Measurements from ENCODE around the gene MMP11.
"Not testable (repeated sequence)": the region's sequence is repeated elsewhere in the genome, so short reads cannot be mapped to it uniquely, and the experiment has no call there.

MMP11 gene, protein sequence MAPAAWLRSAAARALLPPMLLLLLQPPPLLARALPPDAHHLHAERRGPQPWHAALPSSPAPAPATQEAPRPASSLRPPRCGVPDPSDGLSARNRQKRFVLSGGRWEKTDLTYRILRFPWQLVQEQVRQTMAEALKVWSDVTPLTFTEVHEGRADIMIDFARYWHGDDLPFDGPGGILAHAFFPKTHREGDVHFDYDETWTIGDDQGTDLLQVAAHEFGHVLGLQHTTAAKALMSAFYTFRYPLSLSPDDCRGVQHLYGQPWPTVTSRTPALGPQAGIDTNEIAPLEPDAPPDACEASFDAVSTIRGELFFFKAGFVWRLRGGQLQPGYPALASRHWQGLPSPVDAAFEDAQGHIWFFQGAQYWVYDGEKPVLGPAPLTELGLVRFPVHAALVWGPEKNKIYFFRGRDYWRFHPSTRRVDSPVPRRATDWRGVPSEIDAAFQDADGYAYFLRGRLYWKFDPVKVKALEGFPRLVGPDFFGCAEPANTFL

DNA sequence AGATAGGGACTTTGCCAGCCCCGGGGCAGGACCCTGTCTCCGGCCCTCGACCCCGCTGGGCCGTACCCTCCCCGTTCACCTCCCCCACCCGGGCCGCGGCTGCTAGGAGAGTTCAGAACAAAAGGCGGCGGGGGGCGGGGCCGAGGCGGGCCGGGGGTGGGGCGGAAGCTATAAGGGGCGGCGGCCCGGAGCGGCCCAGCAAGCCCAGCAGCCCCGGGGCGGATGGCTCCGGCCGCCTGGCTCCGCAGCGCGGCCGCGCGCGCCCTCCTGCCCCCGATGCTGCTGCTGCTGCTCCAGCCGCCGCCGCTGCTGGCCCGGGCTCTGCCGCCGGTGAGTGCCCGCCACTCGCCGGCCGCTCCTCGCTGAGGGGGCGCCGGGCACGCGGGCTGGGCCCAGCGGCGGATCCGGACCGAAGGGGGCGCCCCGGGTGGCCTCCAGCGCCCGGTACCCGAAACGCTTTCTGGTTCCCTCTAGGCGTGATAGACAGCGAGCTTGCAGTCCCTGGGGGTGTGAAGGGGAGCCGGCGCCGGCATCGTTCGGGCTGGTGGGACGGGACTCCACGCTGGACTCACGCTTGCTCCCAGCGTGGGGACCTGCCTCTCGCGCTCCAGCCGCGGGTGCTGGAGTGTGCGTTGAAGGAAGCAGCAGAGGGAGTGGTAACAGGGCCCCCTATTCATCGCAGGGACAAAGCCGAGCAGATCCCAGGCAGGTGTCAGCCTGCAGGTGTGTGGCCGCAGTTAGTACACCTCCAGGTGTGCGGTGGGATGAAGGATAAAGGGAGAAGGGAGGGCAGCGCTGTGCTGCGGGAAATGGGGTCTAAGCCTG is at the start of gene MMP11:
Gene MMP11, plus strand, starts transcription at position 201 of the 825 bp plus-strand sequence. Its CDS starts 22 bp downstream, at position 223.
- DNase-seq (ENCODE audit: low read depth in 2 of 2): no peak

GRCh38 chr22:23728108-23728507 is 44.5 kb upstream of the MMP11 start:
- not testable (repeated sequence) for DNase-seq (ENCODE audit: low read depth in 2 of 2)

- DNase-seq (ENCODE audit: low read depth in 2 of 2): no peak
Observed at GRCh38 chr22:23737696-23738095, 35.0 kb upstream of the MMP11 start.

DNA sequence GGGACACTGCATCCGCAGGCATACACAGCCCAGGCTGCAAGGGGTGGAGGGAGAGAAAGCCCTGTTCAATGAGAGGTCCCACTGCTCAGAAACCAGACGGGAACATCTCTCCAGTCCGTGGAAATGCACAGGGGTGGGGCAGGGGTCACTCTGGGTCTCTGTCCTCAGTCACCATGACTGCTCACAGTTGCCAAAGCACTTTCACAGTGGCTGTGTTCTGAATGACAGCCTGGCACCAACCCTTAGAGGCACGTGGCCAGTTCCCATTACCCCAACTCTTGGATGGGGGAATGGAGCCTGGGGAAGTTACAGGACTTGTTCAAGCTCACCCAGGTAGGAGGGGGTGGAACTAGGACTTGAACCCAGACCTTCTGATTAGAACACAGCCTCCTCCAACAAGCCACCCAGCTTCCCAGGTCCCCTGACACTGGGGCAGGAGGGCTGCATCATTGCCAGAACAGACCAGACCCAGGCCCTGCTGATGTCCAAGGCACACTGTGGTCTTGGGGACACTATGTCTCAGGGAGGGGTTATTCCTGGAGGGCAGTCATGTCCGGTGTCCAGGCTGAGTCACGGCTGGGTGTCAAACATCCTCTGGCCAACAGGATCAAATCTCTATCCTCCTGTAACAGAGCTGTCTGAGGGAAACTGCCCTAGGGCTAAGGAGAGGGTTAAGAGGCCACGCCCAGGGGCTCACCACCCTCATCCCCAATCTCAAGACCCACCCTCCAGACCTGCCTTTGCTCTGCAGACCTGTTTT is 30.0 kb upstream of the MMP11 start:
- DNase-seq (ENCODE audit: low read depth in 2 of 2): no peak

DNA sequence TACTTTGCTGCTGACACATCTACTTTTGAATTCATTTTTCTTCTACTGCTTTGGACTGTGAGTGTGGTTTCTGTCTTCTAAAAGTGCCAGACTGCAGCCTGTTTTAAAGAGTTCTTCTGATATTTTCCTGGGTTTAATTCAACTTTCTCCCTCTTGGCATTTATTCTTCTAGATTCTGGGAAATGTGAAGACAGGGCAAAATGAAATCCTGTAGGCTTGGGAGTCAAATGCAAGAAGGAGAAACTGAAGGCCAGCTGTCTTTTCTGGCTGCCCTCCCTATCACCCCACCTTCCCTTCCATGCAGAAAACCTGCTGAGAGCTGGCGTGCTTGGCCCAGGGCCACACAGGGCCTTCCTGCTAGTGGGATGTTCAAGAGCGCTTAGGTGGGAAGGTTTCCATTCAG is 29.3 kb upstream of the MMP11 start:
- no peak for DNase-seq (ENCODE audit: low read depth in 2 of 2)

DNA sequence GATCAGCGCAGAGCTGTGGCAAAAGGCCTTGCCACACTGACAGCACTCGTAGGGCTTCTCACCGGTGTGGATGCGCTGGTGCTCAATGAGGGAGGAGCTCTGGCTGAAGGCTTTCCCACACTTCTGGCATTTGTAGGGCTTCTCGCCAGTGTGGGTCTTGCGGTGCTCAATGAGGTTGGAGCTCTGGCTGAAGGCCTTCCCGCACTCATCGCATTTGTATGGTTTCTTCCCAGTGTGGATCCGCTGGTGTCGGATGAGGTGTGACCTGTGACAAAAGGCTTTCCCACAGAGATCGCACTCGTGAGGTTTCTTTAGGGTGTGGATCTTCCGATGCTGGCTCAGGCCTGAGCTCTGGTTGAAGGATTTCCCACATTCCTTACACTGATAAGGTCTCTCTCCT is 28.6 kb upstream of the MMP11 start:
- no peak for DNase-seq (ENCODE audit: low read depth in 2 of 2)

GRCh38 chr22:23744485-23744884 is 28.2 kb upstream of the MMP11 start:
- DNase-seq (ENCODE audit: low read depth in 2 of 2): no peak

DNA sequence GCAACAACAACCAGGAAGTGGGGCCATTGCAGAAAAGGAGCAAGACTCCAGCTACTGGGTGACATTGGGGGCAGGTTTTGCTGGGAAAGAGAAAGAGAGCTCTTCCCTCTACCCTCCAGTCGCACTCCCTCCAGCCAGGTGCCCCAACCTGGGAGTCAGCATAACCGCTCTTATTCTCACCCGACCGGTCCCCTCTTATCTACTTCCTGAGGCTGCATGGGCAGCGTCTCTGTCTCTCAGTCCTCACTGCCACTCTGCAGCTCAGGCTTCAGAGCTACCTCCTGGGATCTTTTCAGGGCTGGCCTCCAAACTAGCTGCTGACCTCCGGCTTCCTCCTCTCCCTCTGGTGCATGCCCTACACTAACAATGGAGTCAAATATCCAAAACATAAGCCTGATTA is 26.9 kb upstream of the MMP11 start:
- no peak for DNase-seq (ENCODE audit: low read depth in 2 of 2)

GRCh38 chr22:23749841-23750301 is 22.8 kb upstream of the MMP11 start:
- DNase-seq (ENCODE audit: low read depth in 2 of 2): no peak

GRCh38 chr22:23750367-23750713 is 22.3 kb upstream of the MMP11 start:
- no peak for DNase-seq (ENCODE audit: low read depth in 2 of 2)

DNA sequence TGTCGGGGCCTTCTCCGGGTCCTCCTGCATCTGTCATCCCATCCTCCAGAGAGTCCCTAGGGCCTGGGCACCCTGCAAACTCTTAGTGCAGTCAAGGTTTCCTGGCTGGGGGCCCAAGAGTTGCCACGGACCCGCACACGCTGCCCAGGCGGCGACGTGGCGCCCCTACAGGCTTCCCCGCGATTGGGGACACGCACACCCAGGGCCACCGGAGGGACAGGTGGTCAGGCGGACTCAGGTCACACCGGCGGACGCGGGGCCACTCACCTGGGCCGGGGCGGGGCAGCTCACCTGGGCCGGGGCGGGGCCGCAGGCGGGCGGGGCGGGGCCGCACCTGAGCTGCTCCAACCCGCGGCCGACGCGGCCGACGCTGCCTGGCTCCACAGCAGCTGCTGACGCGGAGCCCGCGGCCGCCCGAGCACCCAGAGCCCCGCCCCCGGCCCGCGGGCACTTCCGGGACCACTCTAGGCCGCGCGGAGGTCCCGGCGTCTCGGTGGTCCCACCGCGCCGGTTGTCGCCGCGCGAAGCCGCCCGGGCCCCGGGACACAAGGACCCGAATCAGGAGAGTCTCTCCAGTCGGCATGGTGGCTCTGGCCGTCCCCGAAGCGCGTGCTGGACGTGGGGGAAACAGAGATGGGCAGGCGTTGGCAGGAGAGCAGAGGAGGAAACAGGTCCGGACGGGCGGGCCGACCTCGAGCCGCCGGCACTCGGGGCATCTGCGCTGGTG is 21.8 kb upstream of the MMP11 start, which contains the start of gene ZNF70:
Gene ZNF70, minus strand, starts transcription at position 399 of the 727 bp plus-strand sequence. CDS start 5,972 bp downstream, outside the sequence.
- peak; percentile 56 to 58 for DNase-seq (ENCODE audit: low read depth in 2 of 2)

DNA sequence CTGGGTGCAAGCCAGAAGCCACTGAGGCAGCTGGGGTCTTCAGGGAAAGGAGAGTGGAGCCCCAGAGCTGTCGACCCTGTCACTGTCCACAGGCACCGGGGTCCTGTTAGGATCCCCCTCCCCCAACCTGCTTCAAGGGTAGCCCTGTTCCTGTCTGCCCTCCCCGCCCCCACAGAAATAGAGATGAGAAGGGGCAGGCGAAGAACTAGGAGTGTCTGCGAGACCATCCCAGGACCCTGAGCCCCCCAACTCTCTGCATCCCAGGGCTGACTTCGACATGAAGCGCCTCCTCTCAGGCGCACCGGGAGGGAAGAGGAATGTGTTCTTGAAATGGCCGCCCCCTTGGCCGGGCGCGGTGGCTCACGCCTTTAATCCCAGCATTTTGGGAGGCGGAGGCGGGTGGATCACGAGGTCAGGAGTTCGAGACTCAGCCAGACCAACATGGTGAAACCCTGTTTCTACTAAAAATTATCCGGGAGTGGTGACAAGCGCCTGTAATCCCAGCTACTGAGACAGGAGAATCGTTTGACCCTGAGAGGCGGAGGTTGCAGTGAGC is 21.1 kb upstream of the MMP11 start:
- DNase-seq (ENCODE audit: low read depth in 2 of 2): no peak

DNA sequence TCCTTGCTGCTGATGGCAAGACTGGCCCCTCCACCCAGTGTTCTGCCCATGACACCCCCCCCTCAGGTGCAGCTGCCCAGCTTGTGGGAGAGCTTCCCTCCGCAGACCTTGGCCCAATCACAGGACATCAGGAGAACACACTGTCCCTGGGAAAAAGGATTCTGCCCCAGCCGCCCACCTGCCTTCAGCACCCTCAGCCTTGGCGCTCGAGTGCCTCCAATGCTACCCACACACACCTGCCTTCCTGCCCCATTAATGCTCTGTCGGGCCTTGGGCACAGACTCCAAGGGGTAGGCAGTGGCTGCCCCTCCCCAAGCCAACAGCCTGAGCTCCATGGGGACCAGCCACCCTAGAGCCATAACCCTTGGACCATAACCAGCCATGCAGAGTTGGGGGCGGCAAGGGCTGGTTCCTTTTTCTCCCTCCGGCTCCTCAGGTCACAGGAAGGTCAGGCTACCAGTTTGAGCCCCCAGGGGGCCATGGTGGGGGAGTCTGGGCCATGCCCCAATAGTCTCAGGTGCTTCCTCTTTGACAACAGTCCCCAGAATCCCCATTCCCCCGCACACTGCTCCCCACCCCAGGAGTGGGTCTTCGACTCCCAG is 20.5 kb upstream of the MMP11 start:
- DNase-seq (ENCODE audit: low read depth in 2 of 2): no peak

DNA sequence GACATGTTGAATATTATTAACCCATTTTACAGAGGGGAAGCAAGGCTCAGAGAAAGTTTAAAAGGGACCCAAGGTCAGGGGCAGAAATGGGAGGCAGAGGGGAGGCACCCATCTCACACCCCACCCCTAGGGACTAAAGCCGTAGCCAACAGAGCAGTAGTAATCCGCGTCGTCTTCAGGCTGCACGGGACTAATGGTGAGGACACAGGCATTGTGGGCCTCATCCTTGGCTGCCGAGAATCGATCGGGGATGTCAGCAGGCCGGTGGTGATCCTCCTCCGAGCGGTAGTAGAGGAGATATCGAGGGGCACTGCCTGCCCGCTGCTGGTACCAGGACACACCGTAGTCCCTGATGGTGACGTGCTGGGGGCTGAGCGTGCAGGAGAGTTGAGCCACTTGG is 19.9 kb upstream of the MMP11 start:
- no peak for DNase-seq (ENCODE audit: low read depth in 2 of 2)

DNA sequence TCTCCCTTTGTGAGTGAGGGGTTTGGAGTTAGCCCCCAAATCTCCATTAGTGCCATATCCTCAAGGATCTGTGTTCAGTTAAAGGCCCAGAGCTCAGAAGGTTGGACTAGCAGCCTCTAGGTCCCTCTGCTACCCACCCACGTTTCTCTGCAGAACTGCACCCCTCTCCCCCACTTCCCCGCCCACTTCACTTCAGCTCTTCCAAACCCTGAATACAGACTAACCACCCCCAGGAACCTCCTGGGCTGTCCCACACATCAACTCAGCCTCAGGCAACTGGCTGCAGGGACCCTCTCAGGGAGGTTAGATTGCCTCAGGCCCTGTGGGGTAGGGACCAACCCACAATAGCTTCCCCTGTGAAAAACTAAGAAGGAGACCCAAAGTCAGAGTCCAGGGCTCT is 19.3 kb upstream of the MMP11 start:
- DNase-seq (ENCODE audit: low read depth in 2 of 2): no peak

GRCh38 chr22:23754220-23754919 is 18.3 kb upstream of the MMP11 start, which contains the start of gene VPREB3:
Gene VPREB3 (minus strand): TSS chr22:23754425. CDS start chr22:23754363, 62 bp downstream.
- DNase-seq (ENCODE audit: low read depth in 2 of 2): no peak

- no peak for DNase-seq (ENCODE audit: low read depth in 2 of 2)
Observed at GRCh38 chr22:23754980-23755636, 17.5 kb upstream of the MMP11 start.

GRCh38 chr22:23755711-23756110 is 16.9 kb upstream of the MMP11 start:
- no peak for DNase-seq (ENCODE audit: low read depth in 2 of 2)

GRCh38 chr22:23756891-23757290 is 15.8 kb upstream of the MMP11 start:
- DNase-seq (ENCODE audit: low read depth in 2 of 2): no peak

All from fibroblast of skin of left quadriceps (primary cell).